ENCODE results near the gene CTRB2.

GRCh38 chr16:75254359-75254837, 47.4 kb upstream of the CTRB2 start:
- TF ChIP-seq CTCF (IDR thresholded peaks at IDR 0.05): no peak
- no peak for TF ChIP-seq POLR2A (IDR thresholded peaks at IDR 0.05)
- no peak for TF ChIP-seq POLR2AphosphoS5 (IDR thresholded peaks at IDR 0.05)

Measured in breast epithelium (tissue), 3 donors.